ENCODE measurements around the gene ERC1.

DNA sequence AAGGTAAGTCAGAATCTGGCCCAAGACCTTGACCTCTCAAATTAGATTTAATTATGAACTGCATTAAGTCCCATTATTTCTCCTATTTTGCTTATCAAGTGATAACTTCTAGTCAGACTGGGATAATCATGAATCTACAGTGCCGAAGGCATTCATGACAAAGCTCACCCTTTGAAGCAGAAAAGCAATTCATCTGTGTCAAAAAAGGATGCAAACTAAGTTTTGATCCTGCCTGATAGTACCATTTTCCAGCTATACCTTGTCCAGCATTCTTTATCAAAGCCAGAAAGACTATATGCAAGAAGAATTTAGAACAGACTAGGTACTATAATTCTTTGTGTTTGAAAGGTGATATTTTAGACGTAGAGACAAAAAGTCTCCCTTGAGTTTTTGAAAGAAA, 335.2 kb downstream of the ERC1 start:
- TF ChIP-seq, protein P1, sequence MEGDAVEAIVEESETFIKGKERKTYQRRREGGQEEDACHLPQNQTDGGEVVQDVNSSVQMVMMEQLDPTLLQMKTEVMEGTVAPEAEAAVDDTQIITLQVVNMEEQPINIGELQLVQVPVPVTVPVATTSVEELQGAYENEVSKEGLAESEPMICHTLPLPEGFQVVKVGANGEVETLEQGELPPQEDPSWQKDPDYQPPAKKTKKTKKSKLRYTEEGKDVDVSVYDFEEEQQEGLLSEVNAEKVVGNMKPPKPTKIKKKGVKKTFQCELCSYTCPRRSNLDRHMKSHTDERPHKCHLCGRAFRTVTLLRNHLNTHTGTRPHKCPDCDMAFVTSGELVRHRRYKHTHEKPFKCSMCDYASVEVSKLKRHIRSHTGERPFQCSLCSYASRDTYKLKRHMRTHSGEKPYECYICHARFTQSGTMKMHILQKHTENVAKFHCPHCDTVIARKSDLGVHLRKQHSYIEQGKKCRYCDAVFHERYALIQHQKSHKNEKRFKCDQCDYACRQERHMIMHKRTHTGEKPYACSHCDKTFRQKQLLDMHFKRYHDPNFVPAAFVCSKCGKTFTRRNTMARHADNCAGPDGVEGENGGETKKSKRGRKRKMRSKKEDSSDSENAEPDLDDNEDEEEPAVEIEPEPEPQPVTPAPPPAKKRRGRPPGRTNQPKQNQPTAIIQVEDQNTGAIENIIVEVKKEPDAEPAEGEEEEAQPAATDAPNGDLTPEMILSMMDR (IDR thresholded peaks at IDR 0.05; ENCODE audit: low read depth, low read length, poor library complexity, severe bottlenecking) = no peak
- no peak for TF ChIP-seq EZH2phosphoT487 (IDR thresholded peaks at IDR 0.05; ENCODE audit: borderline replicate concordance, low read length)

All from DOHH2 (cell line).